HG02588 (cell line): ENCODE measurements around the gene B4GALT2.

Experiments used
- ATAC-seq: cut with Tn5 transposase; IDR thresholded peaks from one replicate; pipeline ENCODE4 v1.9.1; 2021; ENCODE audit warnings: mild to moderate bottlenecking, moderate library complexity; ENCODE audit not compliant: unreplicated experiment

The B4GALT2 gene

GRCh38 chr1:43978551-43979260, at the start of gene B4GALT2:
Gene B4GALT2 (plus strand): TSS chr1:43979210. CDS start chr1:43981161, 1,951 bp downstream.
- no peak for ATAC-seq

GRCh38 chr1:43930168-43930948, 48.7 kb upstream of the B4GALT2 start:
- ATAC-seq: no peak

GRCh38 chr1:43930949-43931275, 48.1 kb upstream of the B4GALT2 start:
- no peak for ATAC-seq

- ATAC-seq: no peak
These were observed 47.0 kb upstream of the B4GALT2 start for GRCh38 chr1:43931711-43932660.

GRCh38 chr1:43932786-43933385, 46.1 kb upstream of the B4GALT2 start:
- no peak for ATAC-seq

- ATAC-seq: no peak
These were observed 45.5 kb upstream of the B4GALT2 start, which contains the start of gene ARTN for GRCh38 chr1:43933386-43934100. Gene ARTN (plus strand): TSS chr1:43933801. CDS start chr1:43935657, 1,856 bp downstream.

GRCh38 chr1:43934101-43934985, 44.7 kb upstream of the B4GALT2 start:
- ATAC-seq: no peak

- ATAC-seq: no peak
These were observed 44.1 kb upstream of the B4GALT2 start for GRCh38 chr1:43934986-43935324.

- ATAC-seq: no peak
These were observed 43.1 kb upstream of the B4GALT2 start for GRCh38 chr1:43935711-43936427.

- ATAC-seq: no peak
These were observed 42.4 kb upstream of the B4GALT2 start for GRCh38 chr1:43936431-43937151.

- no peak for ATAC-seq
These were observed 41.7 kb upstream of the B4GALT2 start for GRCh38 chr1:43937179-43937865.

GRCh38 chr1:43938383-43938782, 40.6 kb upstream of the B4GALT2 start:
- no peak for ATAC-seq

GRCh38 chr1:43938892-43939587, 40.0 kb upstream of the B4GALT2 start:
- no peak for ATAC-seq

GRCh38 chr1:43942411-43942810, 36.6 kb upstream of the B4GALT2 start:
- ATAC-seq: no peak

GRCh38 chr1:43944860-43945259, 34.1 kb upstream of the B4GALT2 start:
- ATAC-seq: no peak

- no peak for ATAC-seq
These were observed 33.3 kb upstream of the B4GALT2 start for GRCh38 chr1:43945674-43946235.
